GM19395 (cell line): ENCODE results near the gene CACNA1E.

Experiments
- ATAC-seq: cut with Tn5 transposase; IDR thresholded peaks from one replicate; pipeline ENCODE4 v1.9.1; 2021; ENCODE audit warnings: mild to moderate bottlenecking, moderate library complexity; ENCODE audit not compliant: unreplicated experiment

The CACNA1E gene

GRCh38 chr1:181748013-181748412 is 264.7 kb downstream of the CACNA1E start:
- ATAC-seq, result no peak

GRCh38 chr1:181754103-181754502 is 270.8 kb downstream of the CACNA1E start:
- ATAC-seq, result no peak

- no peak for ATAC-seq
These were observed 276.2 kb downstream of the CACNA1E start for GRCh38 chr1:181759481-181759880.

- ATAC-seq, result no peak
These were observed 280.4 kb downstream of the CACNA1E start for GRCh38 chr1:181763736-181764135.

GRCh38 chr1:181765451-181766026 is 282.2 kb downstream of the CACNA1E start:
- ATAC-seq, result no peak

GRCh38 chr1:181767001-181767708 is 283.8 kb downstream of the CACNA1E start:
- ATAC-seq, result no peak

- peak; percentile 62 for ATAC-seq
These were observed 285.1 kb downstream of the CACNA1E start for GRCh38 chr1:181768211-181768929.

- ATAC-seq, result no peak
These were observed 285.6 kb downstream of the CACNA1E start for GRCh38 chr1:181768930-181769280.

GRCh38 chr1:181769846-181770245 is 286.5 kb downstream of the CACNA1E start:
- ATAC-seq, result no peak

GRCh38 chr1:181772714-181773113 is 289.4 kb downstream of the CACNA1E start:
- no peak for ATAC-seq

- ATAC-seq, result no peak
These were observed 292.7 kb downstream of the CACNA1E start for GRCh38 chr1:181776044-181776443.

GRCh38 chr1:181777286-181777685 is 294.0 kb downstream of the CACNA1E start:
- no peak for ATAC-seq

- no peak for ATAC-seq
These were observed 294.5 kb downstream of the CACNA1E start for GRCh38 chr1:181777812-181778211.

GRCh38 chr1:181778640-181779260 is 295.4 kb downstream of the CACNA1E start:
- no peak for ATAC-seq

GRCh38 chr1:181779343-181779742 is 296.0 kb downstream of the CACNA1E start:
- ATAC-seq, result no peak

GRCh38 chr1:181783208-181783607 is 299.9 kb downstream of the CACNA1E start:
- ATAC-seq, result no peak

- no peak for ATAC-seq
These were observed 300.8 kb downstream of the CACNA1E start for GRCh38 chr1:181784039-181784683.

- no peak for ATAC-seq
These were observed 306.1 kb downstream of the CACNA1E start for GRCh38 chr1:181789395-181789794.

- ATAC-seq, result no peak
These were observed 308.4 kb downstream of the CACNA1E start for GRCh38 chr1:181791721-181792120.

- no peak for ATAC-seq
These were observed 310.5 kb downstream of the CACNA1E start for GRCh38 chr1:181793831-181794230.

- no peak for ATAC-seq
These were observed 311.0 kb downstream of the CACNA1E start for GRCh38 chr1:181794332-181794731.
